Stimulated activated CD4-positive, alpha-beta T cell treated with anti-CD3 and anti-CD28 coated beads, Interleukin-4, amount 100 ng/mL, for 4 hours (primary cell): ENCODE measurements around the gene HDAC11.
A peak's percentile ranks its signal among the peaks of the same experiment; 100 is the strongest.
"Not testable (repeated sequence)": the region's sequence is repeated elsewhere in the genome, so short reads cannot be mapped to it uniquely, and the experiment has no call there.

Experiments used
- DNase-seq, 2 experiments: peaks; one replicate each; pipeline ENCODE4 v3.0.0-alpha.2; 2020

Gene HDAC11

GRCh38 chr3:13479582-13480339 is at the start of gene HDAC11:
Gene HDAC11, plus strand, starts transcription at chr3:13480306. Its CDS starts 42 bp downstream, at chr3:13480348.
- peak; percentile 95 to 96 for DNase-seq

GRCh38 chr3:13430411-13430875 is 49.7 kb upstream of the HDAC11 start:
- not testable (repeated sequence) for DNase-seq

GRCh38 chr3:13432093-13432492 is 48.0 kb upstream of the HDAC11 start:
- no peak for DNase-seq

- DNase-seq: no peak
Observed at GRCh38 chr3:13433912-13434311, 46.2 kb upstream of the HDAC11 start.

- not testable (repeated sequence) for DNase-seq
Observed at GRCh38 chr3:13436213-13436612, 43.9 kb upstream of the HDAC11 start.

GRCh38 chr3:13440204-13440817 is 39.8 kb upstream of the HDAC11 start:
- no peak for DNase-seq

- DNase-seq: not testable (repeated sequence)
Observed at GRCh38 chr3:13442882-13443281, 37.2 kb upstream of the HDAC11 start.

GRCh38 chr3:13451301-13451673 is 28.8 kb upstream of the HDAC11 start:
- DNase-seq: peak; percentile 10 to 44

GRCh38 chr3:13452490-13453335 is 27.4 kb upstream of the HDAC11 start:
- DNase-seq: peak; percentile 8 to 25

- DNase-seq: no peak
Observed at GRCh38 chr3:13455644-13456043, 24.5 kb upstream of the HDAC11 start.

- no peak for DNase-seq
Observed at GRCh38 chr3:13457593-13457992, 22.5 kb upstream of the HDAC11 start.

- DNase-seq: no peak
Observed at GRCh38 chr3:13459605-13460340, 20.3 kb upstream of the HDAC11 start.

GRCh38 chr3:13460341-13460736 is 19.8 kb upstream of the HDAC11 start:
- no peak for DNase-seq

- peak; percentile 53 to 64 for DNase-seq
Observed at GRCh38 chr3:13461169-13462124, 18.7 kb upstream of the HDAC11 start.

GRCh38 chr3:13462125-13462629 is 17.9 kb upstream of the HDAC11 start:
- DNase-seq: no peak

- DNase-seq: no peak
Observed at GRCh38 chr3:13462822-13463221, 17.3 kb upstream of the HDAC11 start.

GRCh38 chr3:13463618-13464400 is 16.3 kb upstream of the HDAC11 start:
- no peak for DNase-seq

- DNase-seq: no peak
Observed at GRCh38 chr3:13465236-13465873, 14.8 kb upstream of the HDAC11 start.

GRCh38 chr3:13466781-13467180 is 13.3 kb upstream of the HDAC11 start:
- DNase-seq: no peak
